HG03135 (cell line): ENCODE results near the gene SOWAHB.

Experiments
- ATAC-seq: cut with Tn5 transposase; IDR thresholded peaks from one replicate; pipeline ENCODE4 v1.9.1; 2021; ENCODE audit warnings: mild to moderate bottlenecking, moderate library complexity; ENCODE audit not compliant: unreplicated experiment

Gene SOWAHB

DNA sequence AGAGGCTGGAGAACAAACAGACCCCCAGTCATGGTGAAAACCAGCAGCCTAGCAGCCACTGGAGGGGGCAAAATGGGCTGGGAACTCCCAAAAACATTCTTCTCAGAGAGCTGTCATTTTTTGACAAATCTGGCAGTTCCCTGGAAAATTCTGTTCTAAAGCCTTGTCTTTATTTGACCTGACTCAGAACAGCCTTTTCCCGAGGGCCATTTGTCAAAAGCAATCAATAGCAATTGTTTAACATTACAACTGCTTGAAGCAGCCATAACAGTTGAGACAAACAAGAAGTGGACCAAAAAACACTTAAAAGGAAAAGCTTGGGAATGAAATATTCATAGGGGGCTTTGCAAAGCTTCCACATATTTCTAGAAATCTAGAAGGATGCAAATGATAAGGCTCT is 39.6 kb downstream of the SOWAHB start:
- no peak for ATAC-seq

DNA sequence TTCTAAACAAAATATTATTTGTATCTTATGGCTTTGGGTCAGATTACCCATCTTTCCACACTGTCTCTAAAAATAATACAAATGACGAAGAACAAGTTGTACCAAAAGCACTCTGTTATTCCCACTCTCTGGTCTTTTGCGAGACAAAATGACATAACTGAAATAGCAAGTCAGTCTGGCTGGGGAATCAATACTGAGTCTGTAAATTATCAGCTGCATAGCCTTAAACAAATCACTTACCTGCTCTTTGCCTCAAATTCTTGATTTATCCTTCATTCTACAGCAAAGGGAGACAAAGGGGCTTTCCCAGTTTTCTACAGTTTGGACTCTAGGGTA is 40.9 kb downstream of the SOWAHB start:
- ATAC-seq = no peak

DNA sequence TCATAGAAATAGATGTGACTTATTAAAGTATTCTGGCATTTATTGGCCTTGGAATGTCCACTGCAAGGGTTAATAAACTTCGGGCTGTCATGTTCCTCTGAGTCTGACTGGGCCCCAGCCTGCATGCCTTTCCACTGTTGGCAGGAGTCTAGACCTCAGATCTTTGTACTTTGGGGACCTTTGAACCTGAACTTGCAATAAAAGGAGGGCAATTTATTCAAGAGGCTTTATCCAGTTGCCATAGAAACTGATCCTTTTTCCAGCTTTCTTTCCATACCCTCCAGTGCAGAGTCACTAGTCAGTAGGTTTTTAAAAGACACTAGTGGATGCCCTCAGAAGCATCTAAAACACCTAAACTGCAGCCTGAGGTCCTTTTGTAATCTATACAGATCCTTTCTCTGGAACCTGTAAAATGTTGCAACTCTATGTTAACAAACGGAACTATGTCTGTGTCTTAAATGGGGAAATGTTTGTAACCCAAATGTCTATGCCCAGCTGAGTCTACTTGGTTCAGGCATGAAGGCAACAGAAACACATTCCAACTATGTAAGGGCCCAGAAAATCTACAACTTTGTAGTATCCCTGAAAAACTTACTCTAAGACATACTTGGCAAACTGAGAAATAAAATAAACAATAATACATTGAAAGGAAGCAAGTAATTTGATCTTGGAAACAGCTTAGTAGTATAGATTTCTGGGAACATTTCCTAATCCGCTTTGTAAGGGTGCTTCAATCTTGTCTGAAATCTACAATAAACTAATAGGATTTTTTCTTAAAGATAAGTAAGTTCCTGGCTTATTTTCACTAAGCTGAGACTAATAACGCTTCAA is 41.5 kb downstream of the SOWAHB start:
- no peak for ATAC-seq

DNA sequence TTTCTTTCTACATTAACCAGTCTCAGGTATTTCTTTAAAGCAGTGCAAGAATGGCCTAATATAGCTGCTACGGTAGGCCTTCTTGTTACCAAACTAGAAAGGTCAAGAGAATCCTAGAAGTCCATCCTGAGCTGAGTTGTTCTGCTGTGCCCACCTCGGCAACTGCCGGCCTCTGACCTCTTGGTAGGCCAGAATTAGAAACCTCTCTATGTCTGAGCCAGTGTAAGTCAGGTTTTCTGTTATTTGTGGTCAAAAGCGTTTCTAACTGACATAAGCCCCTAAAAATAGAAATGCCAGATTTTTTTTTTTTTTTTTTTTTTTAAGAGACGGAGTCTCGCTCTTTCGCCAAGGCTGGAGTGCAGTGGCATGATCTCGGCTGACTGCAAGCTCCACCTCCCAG is 43.1 kb downstream of the SOWAHB start:
- no peak for ATAC-seq

DNA sequence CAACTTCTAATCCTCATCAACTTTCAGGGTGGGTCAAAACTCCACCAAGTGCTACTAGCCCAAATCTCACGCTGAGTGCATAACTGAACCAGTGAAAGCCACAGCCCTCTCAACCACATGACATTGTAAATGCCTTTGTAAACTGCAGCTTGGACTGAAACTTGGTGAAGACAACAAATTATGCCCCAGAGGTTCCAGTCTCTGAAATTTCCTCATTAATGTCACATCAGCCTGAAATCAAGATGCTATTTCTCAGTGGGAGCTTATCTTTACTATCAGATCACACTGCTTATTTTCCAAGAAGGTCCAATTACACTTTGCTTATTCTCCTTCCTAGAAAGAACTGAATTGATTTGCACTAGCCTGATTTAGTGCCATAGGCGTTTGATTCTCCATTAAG is 46.6 kb downstream of the SOWAHB start:
- ATAC-seq = no peak

DNA sequence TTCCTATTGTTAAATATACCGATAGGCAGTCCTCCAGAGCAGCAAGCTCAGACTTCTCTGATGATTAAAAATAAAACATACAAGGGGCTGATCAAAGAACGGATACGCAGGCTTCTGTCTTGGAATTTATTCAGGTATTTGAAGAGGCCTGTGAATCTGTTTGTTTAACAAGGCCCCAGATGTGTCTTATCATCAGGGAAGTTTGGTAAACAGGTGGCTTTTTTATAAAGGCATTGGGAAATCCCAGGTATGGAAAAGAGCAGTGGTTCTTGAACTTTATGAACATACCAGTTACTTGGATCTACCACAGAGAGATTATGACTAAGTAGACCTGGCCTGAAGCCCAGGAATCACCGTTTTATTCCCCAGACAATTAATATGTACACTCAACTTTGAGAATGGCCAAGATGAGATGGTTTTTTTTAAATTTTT is 47.9 kb downstream of the SOWAHB start:
- ATAC-seq = no peak
